Measurements from ENCODE around the gene ARPC4. TPM values are rescaled to one million over a fixed set of nuclear protein-coding genes. Genes with fewer than 3 reads are reported as not detected.

ARPC4 gene
- total RNA-seq, 2 experiments from 2014 or later, result 225 to 227 TPM

- Mint-ChIP-seq H3K9me3 (no peaks in the 10 kb centered on the region), H3K27ac (peak overlapping the region; percentile 73), H3K4me1 (peaks cover 44% of the 10 kb centered on the region), H3K27me3 (no peaks in the 10 kb centered on the region), H3K36me3 (peaks cover 48% of the 10 kb centered on the region), H3K4me3 (no peak overlapping the region)
- POLR2A ChIA-PET, result no interaction called here
- no peak for ATAC-seq (ENCODE audit: low read depth)
- DNase-seq, result no peak
These were observed 5.8 kb upstream of the ARPC4 start for GRCh38 chr3:9786825-9787669.

GRCh38 chr3:9787714-9788113 is 5.2 kb upstream of the ARPC4 start:
- Mint-ChIP-seq H3K4me3 (peak overlapping the region; percentile 7), H3K27me3 (no peaks in the 10 kb centered on the region), H3K4me1 (peaks cover 40% of the 10 kb centered on the region), H3K9me3 (no peaks in the 10 kb centered on the region), H3K36me3 (peaks cover 43% of the 10 kb centered on the region), H3K27ac (peak overlapping the region; percentile 73)
- POLR2A ChIA-PET, result no interaction called here
- no peak for ATAC-seq (ENCODE audit: low read depth)
- DNase-seq, result no peak

- Mint-ChIP-seq H3K9me3 (no peaks in the 10 kb centered on the region), H3K27ac (peak overlapping the region; percentile 100), H3K4me3 (peak overlapping the region; percentile 99), H3K4me1 (peaks cover 51% of the 10 kb centered on the region), H3K36me3 (peaks cover 51% of the 10 kb centered on the region), H3K27me3 (no peaks in the 10 kb centered on the region)
- POLR2A ChIA-PET, result interaction anchor here (0.6 to 2.0 kb wide), 4 partner anchors 9 to 144 kb away, joined by 3 to 7 read pairs (median 5); no protein-coding TSS in a partner anchor
- DNase-seq (no peak), ATAC-seq (ENCODE audit: low read depth) (no peak)
These were observed 1.8 kb upstream of the ARPC4 start for GRCh38 chr3:9791127-9791526.

GRCh38 chr3:9791790-9792404 is 985 bp upstream of the ARPC4 start:
- POLR2A ChIA-PET, result interaction anchor here (0.8 to 2.3 kb wide), 15 partner anchors 11 to 429 kb away, joined by 3 to 47 read pairs (median 7); partner anchors contain the start of genes BRPF1, CAMK1, MTMR14 and OGG1
- no peak for ATAC-seq (ENCODE audit: low read depth)
- Mint-ChIP-seq H3K9me3 (no peaks in the 10 kb centered on the region), H3K27me3 (no peaks in the 10 kb centered on the region), H3K4me1 (peaks cover 52% of the 10 kb centered on the region), H3K36me3 (peaks cover 48% of the 10 kb centered on the region), H3K27ac (peak overlapping the region; percentile 100), H3K4me3 (peak overlapping the region; percentile 99)
- no peak for DNase-seq

GRCh38 chr3:9793161-9793781 is 389 bp downstream of the ARPC4 start:
- H3K36me3 Mint-ChIP-seq, result peaks cover 50% of the 10 kb centered on the region

GRCh38 chr3:9794400-9794799 is 1.5 kb downstream of the ARPC4 start:
- Mint-ChIP-seq H3K9me3 (no peaks in the 10 kb centered on the region), H3K4me3 (peak overlapping the region; percentile 99), H3K36me3 (peaks cover 45% of the 10 kb centered on the region), H3K4me1 (peaks cover 44% of the 10 kb centered on the region), H3K27ac (peak overlapping the region; percentile 75), H3K27me3 (no peaks in the 10 kb centered on the region)
- ATAC-seq (ENCODE audit: low read depth), result no peak
- no peak for DNase-seq
- POLR2A ChIA-PET, result interaction anchor here (1.6 to 2.3 kb wide), 4 partner anchors 10 to 44 kb away, joined by 4 to 47 read pairs (median 32); partner anchors contain the start of genes OGG1 and TTLL3

More at GRCh38 chr3:9793161-9793781, 389 bp downstream of the ARPC4 start:
- DNase-seq (no peak), ATAC-seq (ENCODE audit: low read depth) (peak; percentile 4)
- Mint-ChIP-seq H3K4me1 (peaks cover 50% of the 10 kb centered on the region), H3K27me3 (no peaks in the 10 kb centered on the region), H3K4me3 (peak overlapping the region; percentile 99), H3K9me3 (no peaks in the 10 kb centered on the region), H3K27ac (peak overlapping the region; percentile 100)
- POLR2A ChIA-PET, result interaction anchor here (0.6 to 2.3 kb wide), 25 partner anchors 8 to 528 kb away, joined by 3 to 47 read pairs (median 4); partner anchors contain the start of genes BRPF1, CAMK1, JAGN1 and MTMR14

GRCh38 chr3:9795207-9795606 is 2.3 kb downstream of the ARPC4 start:
- peaks cover 42% of the 10 kb centered on the region for H3K4me1 Mint-ChIP-seq
- no peaks in the 10 kb centered on the region for H3K9me3 Mint-ChIP-seq
- H3K27ac Mint-ChIP-seq, result peak overlapping the region; percentile 79
- H3K27me3 Mint-ChIP-seq, result no peaks in the 10 kb centered on the region
- no peak for DNase-seq
- ATAC-seq (ENCODE audit: low read depth), result no peak
- peaks cover 42% of the 10 kb centered on the region for H3K36me3 Mint-ChIP-seq
- peak overlapping the region; percentile 73 for H3K4me3 Mint-ChIP-seq
- POLR2A ChIA-PET, result no interaction called here

GRCh38 chr3:9797196-9797945 is 4.5 kb downstream of the ARPC4 start:
- Mint-ChIP-seq H3K27me3 (no peaks in the 10 kb centered on the region), H3K4me1 (peaks cover 26% of the 10 kb centered on the region), H3K4me3 (no peak overlapping the region), H3K9me3 (no peaks in the 10 kb centered on the region), H3K27ac (no peak overlapping the region), H3K36me3 (peaks cover 46% of the 10 kb centered on the region)
- ATAC-seq (ENCODE audit: low read depth) (no peak), DNase-seq (no peak)
- POLR2A ChIA-PET, result no interaction called here

- Mint-ChIP-seq H3K9me3 (no peaks in the 10 kb centered on the region), H3K27me3 (no peaks in the 10 kb centered on the region), H3K36me3 (peaks cover 44% of the 10 kb centered on the region), H3K4me3 (no peak overlapping the region), H3K27ac (no peak overlapping the region), H3K4me1 (peaks cover 10% of the 10 kb centered on the region)
- POLR2A ChIA-PET, result interaction anchor here (0.6 kb wide), 1 partner anchor 18 kb away, joined by 3 read pairs; no protein-coding TSS in a partner anchor
- ATAC-seq (ENCODE audit: low read depth) (no peak), DNase-seq (no peak)
These were observed 7.6 kb downstream of the ARPC4 start for GRCh38 chr3:9800529-9800928.

GRCh38 chr3:9803494-9803893 is 10.6 kb downstream of the ARPC4 start:
- DNase-seq, result no peak
- Mint-ChIP-seq H3K27me3 (no peaks in the 10 kb centered on the region), H3K36me3 (peaks cover 39% of the 10 kb centered on the region), H3K9me3 (no peaks in the 10 kb centered on the region), H3K4me1 (peaks cover 16% of the 10 kb centered on the region), H3K4me3 (no peak overlapping the region), H3K27ac (no peak overlapping the region)
- ATAC-seq (ENCODE audit: low read depth), result no peak
- POLR2A ChIA-PET, result interaction anchor here (0.8 to 1.1 kb wide), 2 partner anchors 11 to 21 kb away, joined by 3 read pairs; partner anchors contain the start of gene ARPC4

- H3K9me3 Mint-ChIP-seq, result no peaks in the 10 kb centered on the region
- H3K36me3 Mint-ChIP-seq, result peaks cover 38% of the 10 kb centered on the region
- H3K4me1 Mint-ChIP-seq, result peaks cover 27% of the 10 kb centered on the region
- no peak overlapping the region for H3K4me3 Mint-ChIP-seq
- ATAC-seq (ENCODE audit: low read depth) (no peak), DNase-seq (no peak)
- no peak overlapping the region for H3K27ac Mint-ChIP-seq
- POLR2A ChIA-PET, result interaction anchor here (0.6 to 1.1 kb wide), 4 partner anchors 11 to 156 kb away, joined by 3 to 4 read pairs (median 4); partner anchors contain the start of genes ARPC4, MTMR14 and OGG1
- H3K27me3 Mint-ChIP-seq, result no peaks in the 10 kb centered on the region
These were observed 12.1 kb downstream of the ARPC4 start for GRCh38 chr3:9804996-9805395.

GRCh38 chr3:9806137-9806536 is 13.3 kb downstream of the ARPC4 start:
- Mint-ChIP-seq H3K4me3 (no peak overlapping the region), H3K27me3 (no peaks in the 10 kb centered on the region), H3K9me3 (no peaks in the 10 kb centered on the region), H3K4me1 (peaks cover 32% of the 10 kb centered on the region), H3K36me3 (peaks cover 35% of the 10 kb centered on the region), H3K27ac (no peak overlapping the region)
- DNase-seq (no peak), ATAC-seq (ENCODE audit: low read depth) (no peak)
- POLR2A ChIA-PET, result interaction anchor here (4.5 kb wide), 1 partner anchor 13 kb away, joined by 36 read pairs; the partner anchor contains the start of genes ARPC4 and TADA3

Measured in activated naive CD8-positive, alpha-beta T cell treated with anti-CD3 and anti-CD28 coated beads, Interleukin-2, amount 10 ng/mL, durations not matched to agents 7 days and 5 days (primary cell).